Occipital lobe (tissue), 2 donors: ENCODE results near the gene ANKRD33B. TPM values are rescaled to one million over a fixed set of nuclear protein-coding genes. Genes with fewer than 3 reads are reported as not detected.

Experiments
- DNase-seq: peaks from one replicate; lab custom pipeline; 2025; lab: John Stamatoyannopoulos, UW
- total RNA-seq: library from RNA; depleted of rRNA; stranded (reverse); fragments of >200 nt; gene quantifications from one replicate; pipeline ENCODE4 v1.2.3, GENCODE V29; 2014

Gene ANKRD33B
- total RNA-seq, 1 donor from 2014 or later, result 4.2 TPM

DNA sequence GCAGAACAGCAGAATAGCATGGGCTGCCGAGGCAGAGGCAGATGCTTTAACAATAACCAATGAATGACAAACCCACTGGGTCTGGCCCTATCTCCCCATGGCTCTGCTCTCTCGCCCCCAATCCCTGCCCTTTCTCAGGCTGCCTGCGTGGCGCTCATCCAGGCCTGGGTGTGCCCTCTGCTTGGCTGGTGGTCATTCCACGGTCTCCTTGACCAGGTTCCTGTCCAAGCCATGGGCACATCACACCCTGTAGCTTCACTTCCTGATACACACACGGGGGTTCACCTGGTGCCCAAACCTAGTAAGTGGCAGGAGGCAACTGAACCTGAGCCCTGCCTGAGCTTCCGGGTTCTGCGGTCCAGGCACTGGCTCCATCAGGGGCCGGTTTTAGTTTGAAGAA, 109.5 kb downstream of the ANKRD33B start:
- no peak for DNase-seq

DNA sequence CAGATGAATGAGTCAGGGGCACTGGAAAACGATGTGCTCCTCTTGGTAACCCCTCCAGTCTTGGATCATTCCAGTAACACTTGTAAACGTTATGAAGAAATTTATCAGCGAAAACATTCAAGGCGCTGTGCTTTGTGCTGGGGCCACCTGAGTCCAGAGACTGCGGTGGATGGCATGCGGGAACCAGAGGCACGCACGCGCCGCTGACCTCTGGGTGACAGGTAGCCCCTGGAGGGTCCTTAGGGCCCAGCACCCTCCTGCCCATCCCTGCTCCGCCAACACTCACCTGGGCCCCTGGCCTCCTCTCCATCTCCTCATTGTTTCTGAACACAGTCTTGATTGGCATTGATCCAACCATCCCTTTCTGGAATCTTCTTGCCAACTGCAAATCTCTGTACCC, 110.2 kb downstream of the ANKRD33B start:
- DNase-seq, result no peak

DNA sequence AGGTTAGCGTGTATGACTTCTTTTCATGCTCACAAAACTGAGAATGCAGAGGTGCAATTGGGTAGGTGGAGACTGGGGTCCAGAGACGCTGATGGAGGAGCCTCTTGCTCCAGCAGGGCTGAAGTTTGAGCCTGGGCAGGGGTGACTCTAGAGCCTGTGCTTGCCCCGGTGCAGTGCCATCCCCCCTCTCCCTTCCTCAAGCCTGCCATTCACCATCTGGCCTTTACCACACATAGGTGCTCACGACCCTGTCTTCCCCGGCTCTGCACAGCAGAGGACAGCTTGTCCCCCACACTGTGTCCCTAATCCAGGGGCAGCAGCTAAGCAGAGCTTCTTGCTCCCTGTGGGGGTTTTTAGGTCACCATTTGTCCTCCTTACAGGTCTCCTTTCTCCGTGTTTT, 110.7 kb downstream of the ANKRD33B start:
- DNase-seq, result no peak

DNA sequence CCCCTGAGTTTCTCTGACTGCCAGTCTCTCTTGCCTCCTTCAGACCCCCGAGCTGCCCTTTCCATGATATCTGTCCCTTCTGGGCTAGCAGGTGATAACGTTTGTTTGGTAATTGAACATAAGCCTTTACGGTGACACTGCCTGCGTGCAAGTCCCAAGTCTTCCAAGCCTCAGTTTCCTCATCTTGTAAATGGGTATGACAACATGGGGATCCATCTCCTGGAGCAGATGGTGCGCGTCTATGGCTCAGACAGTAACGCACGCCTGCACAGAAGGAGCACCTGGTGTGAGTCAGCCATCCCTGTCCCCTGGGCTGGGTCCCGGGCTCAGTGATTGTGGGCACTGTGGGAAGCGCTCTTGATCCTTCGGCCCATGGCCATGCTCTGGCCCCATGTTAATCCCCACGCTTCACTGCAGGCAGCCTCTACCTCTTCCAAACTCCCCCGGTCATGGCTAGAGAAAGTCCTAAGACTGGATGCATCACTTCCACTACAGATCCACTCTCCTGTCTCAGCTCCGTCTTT, 111.4 kb downstream of the ANKRD33B start:
- DNase-seq, result no peak

DNA sequence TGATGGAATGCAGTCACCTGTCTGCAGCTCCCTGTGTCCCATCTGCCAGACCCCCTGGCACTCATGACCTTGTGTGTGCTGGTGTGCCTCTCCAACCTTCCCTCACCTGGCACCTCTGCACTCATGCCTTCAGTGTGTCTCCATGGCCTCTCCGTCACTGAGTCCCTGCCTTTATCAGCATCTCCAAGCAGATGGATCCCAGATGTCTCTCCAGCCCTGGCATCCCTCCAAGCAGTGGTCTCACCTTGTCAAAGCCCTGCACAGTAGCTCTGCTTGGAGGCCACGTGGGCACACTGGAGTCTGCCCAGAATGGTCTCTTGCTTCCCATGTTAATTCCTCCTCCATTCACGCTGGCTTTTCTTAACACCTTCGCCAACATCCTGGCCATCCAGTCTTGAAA, 112.4 kb downstream of the ANKRD33B start:
- DNase-seq, result no peak

DNA sequence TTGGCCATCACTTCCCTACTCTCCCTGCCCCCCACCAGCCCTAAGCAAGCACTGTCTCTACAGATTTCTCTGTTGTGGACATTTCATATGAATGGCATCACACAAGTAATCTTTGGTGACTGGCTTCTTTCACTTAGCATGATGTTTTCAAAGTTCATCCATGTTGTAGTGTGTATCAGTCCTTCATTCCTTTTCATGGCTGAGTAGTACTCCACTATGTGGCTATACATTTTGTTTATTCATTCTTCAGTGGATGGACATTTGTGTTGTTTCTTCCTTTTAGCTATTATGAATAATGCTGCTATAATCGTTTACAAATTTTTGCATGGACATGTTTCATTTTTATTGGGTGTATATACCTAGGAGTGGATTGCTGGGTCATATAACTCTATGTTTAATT, 113.1 kb downstream of the ANKRD33B start:
- DNase-seq, result no peak

DNA sequence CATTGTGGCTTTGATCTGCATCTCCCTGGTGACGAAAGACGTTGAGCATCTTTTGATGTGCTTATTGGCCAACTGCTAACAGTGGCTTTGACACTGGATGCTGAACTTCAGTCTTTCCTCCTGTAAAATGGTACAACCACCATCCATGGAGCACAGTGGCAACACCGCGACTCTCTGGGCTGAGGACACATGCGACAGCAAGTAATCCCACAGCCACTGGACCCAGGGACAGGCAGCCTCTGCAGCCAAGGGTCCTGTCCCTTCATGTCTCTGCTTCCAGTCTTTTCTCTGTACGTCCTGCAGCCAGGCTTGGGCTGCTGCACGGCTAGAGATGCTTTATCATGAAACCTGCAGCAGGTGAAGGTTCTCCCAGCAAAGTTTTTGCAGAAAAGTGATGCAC, 113.7 kb downstream of the ANKRD33B start:
- DNase-seq, result no peak

DNA sequence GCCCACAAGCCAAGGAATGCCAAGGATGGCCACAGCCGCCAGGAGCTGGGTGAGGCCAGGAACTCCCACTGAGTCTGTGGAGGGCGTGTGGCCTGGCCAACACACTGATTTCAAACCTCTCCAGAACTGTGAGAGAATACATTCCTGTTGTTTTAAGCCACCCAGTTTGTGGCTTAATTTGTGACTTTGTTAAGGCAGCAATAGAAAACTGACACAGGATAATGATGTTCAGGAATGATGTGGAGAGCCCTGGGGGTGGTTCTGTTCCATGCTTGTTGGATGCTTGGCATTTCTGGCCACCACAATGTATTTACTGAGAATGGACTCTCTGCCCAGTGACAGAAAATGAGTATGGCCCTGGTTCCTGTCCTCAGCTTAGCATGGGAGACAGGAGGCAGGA, 114.4 kb downstream of the ANKRD33B start:
- DNase-seq, result no peak

DNA sequence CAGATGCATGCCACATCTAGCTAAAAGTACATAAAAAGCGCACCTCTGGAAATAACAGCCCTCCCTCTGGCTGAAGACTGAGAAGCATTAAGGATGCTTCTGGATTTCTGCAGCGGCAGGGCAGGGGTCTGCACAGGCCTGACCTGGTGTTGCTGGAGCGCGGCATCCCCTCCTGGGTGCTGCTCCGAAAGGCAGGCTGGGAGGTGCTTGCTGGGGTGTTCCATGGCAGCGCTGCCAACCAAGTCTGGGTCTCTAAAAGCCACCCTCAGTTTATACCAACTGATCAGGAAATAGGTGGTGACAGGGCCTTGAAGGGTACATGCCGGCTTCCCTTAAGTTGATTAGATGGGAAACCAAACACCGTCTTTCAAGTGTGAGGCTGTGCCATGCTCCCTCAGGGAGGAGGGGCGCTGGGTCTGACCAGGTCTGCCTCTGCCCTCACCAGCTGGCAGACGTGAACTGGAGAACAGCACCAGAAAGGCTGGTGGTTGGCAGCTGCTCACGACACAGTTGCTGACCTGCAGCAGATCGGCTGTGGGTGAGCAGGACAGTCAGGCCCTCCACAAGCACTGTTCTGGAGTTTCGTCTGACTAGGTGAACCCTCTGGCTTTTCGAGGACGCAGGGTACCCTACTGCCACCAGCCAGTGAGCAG, 115.6 kb downstream of the ANKRD33B start:
- no peak for DNase-seq

DNA sequence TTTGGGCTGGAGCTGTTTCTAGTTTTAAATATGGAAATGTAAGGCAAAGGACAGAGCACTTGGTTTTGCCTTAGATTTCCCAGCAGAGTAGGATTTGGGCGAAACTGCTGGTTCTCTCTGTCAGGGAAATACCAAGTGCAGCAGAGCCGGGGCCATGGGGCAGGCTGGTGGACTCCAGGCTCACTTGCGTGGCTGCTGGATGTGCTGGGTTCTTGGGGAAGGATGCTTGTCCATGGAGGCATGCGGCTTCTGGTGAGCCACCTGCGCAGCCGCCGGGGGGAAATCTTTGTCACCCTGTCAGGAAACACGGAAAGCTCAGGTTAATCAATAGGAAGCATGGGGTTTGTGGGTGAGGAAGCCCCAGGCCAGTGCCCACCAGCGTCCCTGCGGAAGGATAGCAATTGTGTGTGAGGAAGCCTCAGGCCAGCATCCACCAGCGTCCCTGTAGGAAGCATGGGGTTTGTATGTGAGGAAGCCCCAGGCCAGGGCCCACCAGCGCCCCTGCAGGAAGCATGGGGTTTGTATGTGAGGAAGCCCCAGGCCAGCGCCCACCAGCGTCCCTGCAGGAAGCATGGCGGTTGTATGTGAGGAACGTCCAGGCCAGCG, 117.1 kb downstream of the ANKRD33B start:
- DNase-seq, result no peak

DNA sequence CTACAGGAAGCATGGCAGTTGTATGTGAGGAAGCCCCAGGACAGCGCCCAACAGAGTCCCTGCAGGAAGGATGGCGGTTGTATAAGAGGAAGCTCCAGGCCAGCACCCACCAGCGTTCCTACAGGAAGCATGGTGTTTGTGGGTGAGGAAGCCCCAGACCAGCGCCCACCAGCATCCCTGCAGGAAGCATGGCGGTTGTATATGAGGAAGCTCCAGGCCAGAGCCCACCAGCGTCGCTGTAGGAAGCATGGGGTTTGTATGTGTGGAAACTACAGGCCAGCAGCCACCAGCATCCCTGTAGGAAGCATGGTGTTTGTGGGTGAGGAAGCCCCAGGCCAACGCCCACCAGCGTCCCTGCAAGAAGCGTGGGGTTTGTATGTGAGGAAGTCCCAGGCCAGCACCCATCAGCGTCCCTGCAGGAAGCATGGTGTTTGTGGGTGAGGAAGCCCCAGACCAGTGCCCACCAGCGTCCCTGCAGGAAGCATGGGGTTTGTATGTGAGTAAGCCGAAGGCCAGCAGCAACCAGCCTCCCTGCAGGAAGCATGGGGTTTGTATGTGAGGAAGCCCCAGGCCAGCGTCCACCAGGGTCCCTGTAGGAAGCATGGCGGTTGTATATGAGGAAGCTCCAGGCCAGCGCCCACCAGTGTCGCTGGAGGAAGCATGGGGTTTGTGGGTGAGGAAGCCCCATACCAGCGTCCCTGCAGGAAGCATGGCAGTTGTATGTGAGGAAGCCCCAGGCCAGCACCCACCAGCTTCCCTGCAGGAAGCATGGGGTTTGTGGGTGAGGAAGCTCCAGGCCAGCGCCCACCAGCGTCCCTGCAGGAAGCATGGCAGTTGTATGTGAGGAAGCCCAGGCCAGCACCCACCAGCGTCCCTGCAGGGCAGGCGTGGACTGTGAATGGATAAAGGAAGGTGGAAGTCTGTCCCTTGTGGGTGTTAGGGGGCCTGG, 118.1 kb downstream of the ANKRD33B start:
- DNase-seq, result no peak

DNA sequence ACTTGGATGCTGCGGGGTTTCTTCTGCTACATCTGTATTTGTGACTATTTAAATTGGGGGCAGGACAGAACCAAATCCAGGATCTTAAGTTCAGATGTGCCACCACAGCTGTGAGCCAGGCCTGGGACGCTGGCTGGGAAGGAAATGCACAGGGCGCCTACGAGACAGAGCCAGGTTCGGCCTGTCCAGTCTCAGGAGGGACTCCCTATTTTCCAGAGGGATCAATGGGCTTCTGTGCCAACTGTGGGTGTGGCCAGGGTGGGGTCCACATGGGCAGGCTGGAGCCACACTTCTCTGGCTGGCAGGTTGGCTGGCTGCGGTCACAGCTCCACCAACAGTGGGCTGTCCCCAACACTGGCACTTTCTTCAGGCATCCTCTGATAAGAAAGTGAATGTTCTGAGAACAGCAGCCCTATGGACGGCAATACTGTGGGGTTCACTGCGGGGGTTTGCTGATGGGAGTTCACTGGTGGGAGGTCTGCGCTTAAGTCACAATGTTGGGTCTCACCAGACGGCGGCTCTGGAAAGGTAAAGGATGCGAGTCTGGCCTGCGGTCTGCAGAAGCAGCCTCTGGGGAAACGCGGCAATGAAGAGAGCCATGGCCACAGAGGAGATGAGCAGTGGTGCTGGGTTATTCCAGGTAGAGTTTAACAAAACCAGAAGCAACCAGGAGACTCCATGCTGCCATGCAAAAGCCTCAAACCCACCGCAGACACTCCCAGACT, 119.1 kb downstream of the ANKRD33B start:
- no peak for DNase-seq

DNA sequence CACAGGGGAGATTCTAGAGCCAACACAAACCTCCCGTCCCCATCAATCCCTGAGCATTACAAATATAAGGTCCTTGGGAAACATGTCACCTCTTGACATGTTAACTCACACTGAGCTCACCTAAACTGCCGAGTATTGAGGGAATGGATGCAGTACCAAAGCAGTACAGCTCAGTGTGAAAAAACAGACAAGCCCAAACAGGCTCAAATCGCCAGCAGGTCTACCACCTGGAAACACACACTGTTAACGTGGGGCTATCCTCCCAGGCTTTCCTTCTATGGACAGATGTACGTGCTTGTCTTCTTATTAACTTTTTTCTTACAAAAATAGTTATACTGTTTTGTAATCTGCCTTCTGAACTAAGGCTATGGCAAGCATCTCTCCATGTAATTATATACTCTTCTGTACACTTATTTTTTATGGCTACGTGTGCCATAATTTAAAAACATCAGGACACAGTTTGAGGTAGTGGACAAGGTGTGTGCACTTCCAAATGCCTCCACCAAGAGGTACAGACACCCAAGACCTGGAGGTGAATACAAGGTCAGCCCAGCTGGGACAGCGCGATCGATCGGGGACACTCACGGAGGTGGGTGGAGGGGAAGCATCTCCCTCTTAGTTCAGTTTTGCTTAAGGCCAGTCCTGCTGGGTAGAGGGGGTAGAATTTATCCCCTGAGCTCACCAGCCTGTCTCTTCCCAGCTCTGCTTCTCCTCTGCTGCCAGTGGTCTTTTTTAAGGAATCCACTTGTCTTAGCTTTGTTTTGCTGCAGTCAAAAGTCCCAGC, 120.6 kb downstream of the ANKRD33B start:
- DNase-seq, result no peak

DNA sequence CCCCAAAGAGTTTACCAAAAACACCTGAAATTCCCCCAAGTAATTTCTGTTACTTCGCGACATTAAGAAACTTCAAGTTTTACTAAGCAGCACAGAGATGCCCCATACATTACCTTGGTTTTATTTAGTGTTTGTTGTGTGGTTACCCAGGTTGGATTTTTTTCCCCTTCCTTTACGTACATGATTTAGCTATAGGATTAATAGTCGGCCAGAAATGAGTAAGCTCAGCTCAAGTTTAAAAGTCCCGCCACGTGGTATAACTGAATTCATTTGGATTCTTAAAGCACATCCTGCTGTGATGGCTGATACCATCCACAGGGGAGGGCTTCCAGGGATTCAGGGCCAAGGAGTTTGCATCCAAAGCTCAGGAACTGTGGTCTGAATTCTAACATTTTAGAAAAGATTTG, 121.2 kb downstream of the ANKRD33B start:
- no peak for DNase-seq

DNA sequence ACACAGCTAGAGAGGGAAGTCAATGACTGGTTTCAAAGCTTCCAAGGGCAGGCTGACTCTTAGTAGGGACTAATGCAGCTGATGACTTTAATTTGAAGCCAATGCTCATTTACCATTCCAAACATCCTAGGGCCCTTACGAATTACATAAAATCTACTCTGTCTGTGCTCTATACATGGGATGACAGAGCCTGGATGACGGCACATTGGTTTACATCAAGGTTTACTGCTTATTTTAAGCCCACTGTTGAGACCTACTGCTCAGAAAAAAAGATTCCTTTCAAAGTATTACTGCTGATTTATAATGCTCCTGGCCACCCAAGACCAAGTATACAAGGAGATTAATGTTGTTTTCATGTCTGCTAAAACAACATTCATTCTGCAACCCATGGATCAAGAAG, 123.0 kb downstream of the ANKRD33B start:
- no peak for DNase-seq

DNA sequence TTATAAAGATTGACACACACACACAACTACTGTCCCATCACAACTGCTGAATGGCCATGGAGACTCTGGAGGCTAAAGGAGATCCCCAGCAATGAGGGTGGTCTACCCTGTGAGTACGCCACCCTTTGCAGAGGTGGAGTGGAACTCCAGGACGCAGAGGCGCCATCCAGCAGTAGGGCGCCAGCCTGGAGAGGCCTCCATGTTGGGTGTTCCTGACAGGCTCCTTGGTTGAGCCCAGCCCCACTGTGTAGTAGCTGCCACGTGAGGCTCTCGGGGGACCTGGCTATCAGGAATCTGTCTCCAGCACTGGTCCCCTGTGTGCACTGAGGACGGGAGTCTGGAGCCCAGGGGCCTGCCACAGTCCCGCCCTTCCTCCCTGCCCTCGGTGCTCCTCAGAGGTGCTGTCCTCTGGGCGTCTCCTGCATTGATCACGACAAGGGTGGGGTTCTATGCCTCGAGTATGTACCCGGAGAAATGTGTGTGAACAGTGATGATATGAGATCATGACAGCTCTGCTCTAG, 124.8 kb downstream of the ANKRD33B start:
- no peak for DNase-seq

DNA sequence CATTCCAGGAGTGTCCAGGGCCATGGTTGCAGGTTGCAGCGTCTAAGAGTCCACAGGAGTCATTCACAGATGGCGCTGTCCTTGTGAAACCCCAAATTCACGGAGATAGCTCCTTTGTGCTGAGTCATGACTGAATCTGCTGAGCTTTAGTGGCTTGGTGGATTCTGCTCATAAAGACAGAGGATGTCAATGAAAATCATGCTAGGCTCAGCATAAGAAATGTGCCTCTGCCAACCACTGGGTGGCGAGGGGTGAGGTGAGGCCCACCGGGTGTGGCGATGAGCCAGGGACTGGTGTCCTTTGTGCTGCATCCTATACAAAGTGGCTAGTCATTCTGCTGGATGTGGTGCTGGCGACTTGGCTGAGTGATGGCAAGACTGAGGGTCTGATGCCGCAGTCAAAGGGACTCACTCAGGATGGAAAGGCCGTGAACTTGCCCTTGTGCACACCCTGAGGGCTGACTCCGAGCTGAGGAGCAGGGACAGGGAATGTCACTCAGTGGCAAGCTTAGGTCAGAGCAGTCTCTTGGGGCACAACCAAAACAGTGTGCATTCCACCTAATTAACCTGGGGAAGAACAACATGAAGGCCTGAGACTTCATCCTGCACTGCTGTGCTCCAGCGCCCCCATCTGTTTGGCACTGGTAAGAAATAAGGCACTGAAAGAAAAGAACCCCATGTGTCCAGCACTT, 125.7 kb downstream of the ANKRD33B start:
- no peak for DNase-seq

DNA sequence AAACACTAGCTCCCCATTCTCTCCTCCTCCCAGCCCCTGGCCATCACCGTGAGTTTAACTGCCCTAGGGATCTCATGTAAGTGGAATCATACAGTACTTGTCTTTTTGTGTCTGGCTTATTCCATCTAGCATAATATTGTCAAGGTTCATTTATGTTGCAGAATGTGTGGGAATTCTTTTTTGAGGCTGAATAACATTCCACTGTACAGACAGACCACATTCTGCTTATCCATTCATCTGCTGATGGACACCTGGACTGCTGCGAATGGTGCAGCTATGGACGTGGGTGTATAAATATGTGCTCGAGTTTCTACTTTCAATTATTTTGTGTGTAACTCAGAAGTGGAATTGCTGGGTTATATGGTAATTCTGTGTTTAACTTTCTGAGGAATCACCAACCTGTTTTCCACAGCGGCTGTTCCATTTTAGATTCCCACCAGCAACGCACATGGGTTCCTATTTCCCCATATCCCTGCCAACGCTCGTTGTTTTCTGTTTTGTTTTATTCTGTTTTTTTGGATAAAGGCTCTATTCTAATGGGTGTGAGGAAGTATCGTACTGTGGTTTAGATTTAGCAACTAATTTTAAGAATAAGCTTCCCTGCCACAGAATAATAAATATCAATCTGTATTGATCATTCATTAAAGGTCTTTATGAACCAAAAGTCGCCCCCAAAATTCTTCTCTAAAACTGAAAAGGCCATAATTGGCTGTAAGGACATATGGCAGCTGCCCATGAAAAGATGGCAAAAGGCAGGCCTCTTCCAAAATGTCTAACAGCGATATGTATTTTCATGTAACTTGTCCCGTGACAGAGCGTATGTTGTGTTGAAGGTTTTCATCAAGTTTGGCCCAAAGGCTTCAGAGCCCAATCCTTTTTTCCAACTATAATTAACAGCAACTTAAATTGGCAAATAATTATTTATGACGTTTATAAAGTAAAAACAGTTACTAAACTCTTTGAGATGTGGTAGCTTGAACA, 126.9 kb downstream of the ANKRD33B start:
- no peak for DNase-seq
